ENCODE measurements around the gene PRAC1. TPM values are rescaled to one million over a fixed set of nuclear protein-coding genes. Genes with fewer than 3 reads are reported as not detected.

PRAC1 gene
- polyA plus RNA-seq, 1 of the 3 experiments (the other 2 are of a cell fraction), result not detected

- ChIA-PET CTCF (interaction anchor here (0.9 to 3.4 kb wide), 7 partner anchors 11 to 294 kb away, joined by 3 to 20 read pairs (median 10); partner anchors contain the start of gene PRAC2), POLR2A (no interaction called here)
Measured at GRCh38 chr17:48738424-48738802, 16.1 kb upstream of the PRAC1 start.

DNA sequence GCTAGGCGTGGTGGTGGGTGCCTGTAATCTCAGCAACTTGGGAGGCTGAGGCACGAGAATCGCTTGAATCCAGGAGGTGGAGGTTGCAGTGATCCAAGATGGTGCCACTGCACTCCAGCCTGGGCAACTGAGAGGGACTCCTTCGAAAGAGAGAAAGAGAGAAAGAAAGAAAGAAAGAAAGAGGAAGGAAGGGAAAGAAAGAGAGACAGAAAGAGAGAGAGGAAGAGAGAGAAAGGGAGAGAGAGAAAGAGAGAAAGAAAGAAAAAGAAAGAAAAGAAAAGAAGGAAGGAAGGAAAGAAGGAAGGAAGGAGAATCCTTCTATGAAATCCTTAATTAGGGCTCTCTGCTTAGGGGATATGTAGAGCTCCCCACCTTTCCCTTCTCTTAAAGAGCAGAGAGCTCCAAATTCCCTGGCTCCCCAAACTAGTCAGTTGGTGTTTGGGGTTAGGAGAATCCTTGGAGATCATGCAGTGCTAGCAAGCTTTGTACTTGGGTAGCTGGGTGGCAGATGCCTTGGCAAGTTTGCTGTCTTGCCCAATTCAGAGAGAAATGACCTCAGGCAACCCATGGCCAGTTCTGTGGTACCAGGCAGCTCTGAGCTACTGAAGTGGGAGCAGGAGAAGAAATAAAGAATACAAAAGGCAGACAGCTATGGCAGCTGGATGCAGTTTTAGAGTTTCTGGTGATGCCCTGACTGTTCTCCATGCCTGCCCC is 15.2 kb upstream of the PRAC1 start:
- Histone ChIP-seq H3K4me2 (no peak overlapping the region), H3K9ac (no peak overlapping the region), H2AFZ (ENCODE audit: low read depth) (no peak overlapping the region), H3K4me3 (ENCODE audit: low read depth in 2 of 2, low read length in 1 of 2) (no peak overlapping the region), H3K27ac (ENCODE audit: low read depth in 2 of 2, low read length in 1 of 2) (no peak overlapping the region), H3K36me3 (replicated peaks in 1 of 2; ENCODE audit: control insufficient read depth in 1 of 2, insufficient read depth in 2 of 2, low read length in 1 of 2) (no peaks in the 10 kb centered on the region), H3K4me1 (ENCODE audit: control insufficient read depth in 1 of 2, insufficient read depth in 2 of 2, low read depth in 1 of 2, low read length in 1 of 2) (no peaks in the 10 kb centered on the region), H4K20me1 (ENCODE audit: insufficient read depth) (no peaks in the 10 kb centered on the region), H3K9me3 (no peaks in the 10 kb centered on the region), H3K27me3 (ENCODE audit: insufficient read depth) (peaks cover 98% of the 10 kb centered on the region), H3F3A (replicated peaks; ENCODE audit: insufficient read depth) (no peaks in the 10 kb centered on the region), H3K79me2 (ENCODE audit: insufficient read depth) (no peaks in the 10 kb centered on the region), H3K9me2 (no peaks in the 10 kb centered on the region)
- CTCF ChIA-PET, result interaction anchor here (1.1 to 3.4 kb wide), 6 partner anchors 10 to 147 kb away, joined by 3 to 20 read pairs (median 14); partner anchors contain the start of gene PRAC2
- WGBS (ENCODE audit: low lambda C conversion rate), result 11% methylated on average over 4 of the region's 4 CpGs
- POLR2A ChIA-PET, result interaction anchor here (0.6 kb wide), 1 partner anchor 9 kb away, joined by 4 read pairs; the partner anchor contains the start of gene HOXB13
- TF ChIP-seq FOSL2 (IDR thresholded peaks at IDR 0.05; ENCODE audit: borderline replicate concordance, low read depth) (no peak), EZH2phosphoT487 (IDR thresholded peaks at IDR 0.05; ENCODE audit: borderline replicate concordance, low read depth) (no peak), POLR2AphosphoS5 (IDR thresholded peaks at IDR 0.05; ENCODE audit: low read depth, low read length) (no peak), RXRA (IDR thresholded peaks at IDR 0.05; ENCODE audit: borderline replicate concordance, low read depth) (no peak), ELF1 (IDR thresholded peaks at IDR 0.05) (no peak)
- TF ChIP-seq, protein P1, sequence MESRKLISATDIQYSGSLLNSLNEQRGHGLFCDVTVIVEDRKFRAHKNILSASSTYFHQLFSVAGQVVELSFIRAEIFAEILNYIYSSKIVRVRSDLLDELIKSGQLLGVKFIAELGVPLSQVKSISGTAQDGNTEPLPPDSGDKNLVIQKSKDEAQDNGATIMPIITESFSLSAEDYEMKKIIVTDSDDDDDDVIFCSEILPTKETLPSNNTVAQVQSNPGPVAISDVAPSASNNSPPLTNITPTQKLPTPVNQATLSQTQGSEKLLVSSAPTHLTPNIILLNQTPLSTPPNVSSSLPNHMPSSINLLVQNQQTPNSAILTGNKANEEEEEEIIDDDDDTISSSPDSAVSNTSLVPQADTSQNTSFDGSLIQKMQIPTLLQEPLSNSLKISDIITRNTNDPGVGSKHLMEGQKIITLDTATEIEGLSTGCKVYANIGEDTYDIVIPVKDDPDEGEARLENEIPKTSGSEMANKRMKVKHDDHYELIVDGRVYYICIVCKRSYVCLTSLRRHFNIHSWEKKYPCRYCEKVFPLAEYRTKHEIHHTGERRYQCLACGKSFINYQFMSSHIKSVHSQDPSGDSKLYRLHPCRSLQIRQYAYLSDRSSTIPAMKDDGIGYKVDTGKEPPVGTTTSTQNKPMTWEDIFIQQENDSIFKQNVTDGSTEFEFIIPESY (IDR thresholded peaks at IDR 0.05; ENCODE audit: borderline replicate concordance, low read depth), result no peak
- DNase-seq, result no peak

More at GRCh38 chr17:48738424-48738802, 16.1 kb upstream of the PRAC1 start:
- 10% methylated on average over 11 of the region's 11 CpGs for WGBS (ENCODE audit: low lambda C conversion rate)
- no peaks in the 10 kb centered on the region for H3K4me1 ChIP-seq (ENCODE audit: control insufficient read depth in 1 of 2, insufficient read depth in 2 of 2, low read depth in 1 of 2, low read length in 1 of 2)
- no peak overlapping the region for H3K4me2 ChIP-seq
- H3K79me2 ChIP-seq (ENCODE audit: insufficient read depth), result no peaks in the 10 kb centered on the region
- no peaks in the 10 kb centered on the region for H3K9me2 ChIP-seq
- H3K9ac ChIP-seq, result no peak overlapping the region
- peaks cover 98% of the 10 kb centered on the region for H3K27me3 ChIP-seq (ENCODE audit: insufficient read depth)
- no peaks in the 10 kb centered on the region for H3K36me3 ChIP-seq (replicated peaks in 1 of 2; ENCODE audit: control insufficient read depth in 1 of 2, insufficient read depth in 2 of 2, low read length in 1 of 2)
- no peaks in the 10 kb centered on the region for H3F3A ChIP-seq (replicated peaks; ENCODE audit: insufficient read depth)
- H4K20me1 ChIP-seq (ENCODE audit: insufficient read depth), result no peaks in the 10 kb centered on the region
- no peak for DNase-seq
- H3K27ac ChIP-seq (ENCODE audit: low read depth in 2 of 2, low read length in 1 of 2), result no peak overlapping the region
- H2AFZ ChIP-seq (ENCODE audit: low read depth), result no peak overlapping the region
- H3K9me3 ChIP-seq, result no peaks in the 10 kb centered on the region
- TF ChIP-seq ELF1 (IDR thresholded peaks at IDR 0.05) (no peak), FOSL2 (IDR thresholded peaks at IDR 0.05; ENCODE audit: borderline replicate concordance, low read depth) (no peak), RFX5 (IDR thresholded peaks at IDR 0.05; ENCODE audit: low read length) (no peak), NRF1 (IDR thresholded peaks at IDR 0.05; ENCODE audit: low read depth, low read length) (no peak), SIN3A (IDR thresholded peaks at IDR 0.05; ENCODE audit: borderline replicate concordance, low read depth, low read length) (no peak), NFIC (IDR thresholded peaks at IDR 0.05; ENCODE audit: borderline replicate concordance) (no peak), GATA2 (CRISPR knock-in tag; IDR thresholded peaks at IDR 0.05) (no peak), RCOR1 (IDR thresholded peaks at IDR 0.05; ENCODE audit: low read length) (no peak), GABPA (IDR thresholded peaks at IDR 0.05; ENCODE audit: low read depth) (no peak), TAF1 (IDR thresholded peaks at IDR 0.05; ENCODE audit: borderline replicate concordance, low read depth, low read length) (no peak), EZH2phosphoT487 (IDR thresholded peaks at IDR 0.05; ENCODE audit: borderline replicate concordance, low read depth) (no peak)
- no peak overlapping the region for H3K4me3 ChIP-seq (ENCODE audit: low read depth in 2 of 2, low read length in 1 of 2)

Measured in SK-N-SH (cell line).